Loucy (cell line): ENCODE data around the gene RAMACL.

ENCODE experiments used
- H2AFZ ChIP-seq: fragments of 200-600 bp; sonication (generic); 2 replicates; pipeline ENCODE4 v1.6.0; 2016; ENCODE audit warnings: antibody characterized with exemption, mild to moderate bottlenecking, low read length, moderate library complexity
- H3F3A ChIP-seq: fragments of 200-600 bp; 2 replicates; pipeline ENCODE4 v1.6.0; 2016; ENCODE audit warnings: antibody characterized with exemption, low read depth, mild to moderate bottlenecking
- H3K27me3 ChIP-seq: fragments of 200-600 bp; sonication (generic); 2 replicates; pipeline ENCODE4 v1.6.1; 2014; ENCODE audit warnings: low read length, mild to moderate bottlenecking; ENCODE audit not compliant: insufficient read depth, poor library complexity, severe bottlenecking
- H3K36me3 ChIP-seq: fragments of 200-600 bp; sonication (generic); 2 replicates; pipeline ENCODE4 v1.6.1; 2016; ENCODE audit warnings: low read length; ENCODE audit not compliant: insufficient read depth
- H3K4me1 ChIP-seq: fragments of 200-600 bp; sonication (generic); 2 replicates; pipeline ENCODE4 v1.5.1; 2014; ENCODE audit warnings: low read length, mild to moderate bottlenecking; ENCODE audit not compliant: insufficient read depth, poor library complexity, severe bottlenecking
- H3K4me2 ChIP-seq: fragments of 200-600 bp; sonication (generic); 2 replicates; pipeline ENCODE4 v1.6.0; 2014; ENCODE audit warnings: antibody characterized with exemption, low read length, low read depth, mild to moderate bottlenecking; ENCODE audit not compliant: poor library complexity, severe bottlenecking
- H3K4me3 ChIP-seq: fragments of 200-600 bp; sonication (generic); 2 replicates; pipeline ENCODE4 v1.5.1; 2014; ENCODE audit warnings: low read length, mild to moderate bottlenecking, mixed read lengths; ENCODE audit not compliant: poor library complexity, severe bottlenecking
- H3K79me2 ChIP-seq: fragments of 200-600 bp; sonication (generic); 2 replicates; pipeline ENCODE4 v1.6.1; 2014; ENCODE audit warnings: low read length; ENCODE audit not compliant: insufficient read depth
- H3K9ac ChIP-seq: fragments of 200-600 bp; sonication (generic); 2 replicates; pipeline ENCODE4 v1.6.0; 2014; ENCODE audit warnings: mild to moderate bottlenecking, low read depth, low read length, moderate library complexity; ENCODE audit not compliant: poor library complexity, severe bottlenecking
- H3K9me2 ChIP-seq: fragments of 200-600 bp; sonication (generic); replicated peaks from 2 replicates; pipeline ENCODE4 v1.6.1; 2016; ENCODE audit warnings: low read depth, low read length, mixed read lengths
- H3K9me3 ChIP-seq: fragments of 200-600 bp; sonication (generic); 2 replicates; pipeline ENCODE4 v1.6.1; 2014; ENCODE audit warnings: mild to moderate bottlenecking, antibody characterized with exemption, low read length, low read depth; ENCODE audit not compliant: insufficient read depth
- H4K20me1 ChIP-seq: fragments of 200-600 bp; sonication (generic); 2 replicates; pipeline ENCODE4 v1.6.0; 2014; ENCODE audit warnings: antibody characterized with exemption, low read length, mild to moderate bottlenecking; ENCODE audit not compliant: insufficient read depth, poor library complexity, severe bottlenecking
- EZH2phosphoT487 ChIP-seq: fragments of 200-600 bp; IDR thresholded peaks from 2 replicates; pipeline ENCODE4 v1.6.1; 2018; ENCODE audit warnings: antibody characterized with exemption, mild to moderate bottlenecking, moderate library complexity, borderline replicate concordance
- TF ChIP-seq, protein P1 (sequence below): fragments of 200-600 bp; sonication (generic); conservative IDR thresholded peaks from 2 replicates; pipeline ENCODE4 v1.5.1; 2014; ENCODE audit warnings: mild to moderate bottlenecking, antibody characterized with exemption, low read length

RAMACL gene

DNA sequence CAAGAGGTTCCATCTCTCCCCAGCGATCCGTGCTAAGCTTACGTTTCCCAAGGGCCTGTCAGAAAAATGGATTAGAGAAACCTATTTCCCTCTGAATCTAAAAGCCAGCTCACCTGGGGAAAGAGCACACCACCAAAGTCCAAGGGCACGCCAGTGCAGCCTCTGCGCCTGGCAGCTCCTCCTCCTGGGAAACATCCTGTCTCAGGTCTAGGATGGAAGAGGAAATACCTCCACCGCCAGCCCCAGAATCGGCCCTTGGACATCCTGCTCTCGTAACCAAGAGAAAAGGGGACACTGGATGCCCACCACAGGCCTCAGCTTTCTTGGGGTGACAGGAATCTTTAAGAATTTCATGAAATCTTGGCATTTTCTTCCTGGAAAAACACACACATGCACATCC is 18.7 kb downstream of the RAMACL start:
- H3K9ac ChIP-seq: no peak overlapping the region
- no peak overlapping the region for H3K4me2 ChIP-seq
- no peaks in the 10 kb centered on the region for H3F3A ChIP-seq
- H3K4me3 ChIP-seq: no peak overlapping the region
- H3K27me3 ChIP-seq: no peaks in the 10 kb centered on the region
- H3K79me2 ChIP-seq: no peaks in the 10 kb centered on the region
- no peaks in the 10 kb centered on the region for H3K9me2 ChIP-seq
- H4K20me1 ChIP-seq: no peaks in the 10 kb centered on the region
- no peaks in the 10 kb centered on the region for H3K4me1 ChIP-seq
- no peaks in the 10 kb centered on the region for H3K9me3 ChIP-seq
- H3K36me3 ChIP-seq: no peaks in the 10 kb centered on the region
- H2AFZ ChIP-seq: no peak overlapping the region
- no peak for TF ChIP-seq EZH2phosphoT487
- TF ChIP-seq, protein P1, sequence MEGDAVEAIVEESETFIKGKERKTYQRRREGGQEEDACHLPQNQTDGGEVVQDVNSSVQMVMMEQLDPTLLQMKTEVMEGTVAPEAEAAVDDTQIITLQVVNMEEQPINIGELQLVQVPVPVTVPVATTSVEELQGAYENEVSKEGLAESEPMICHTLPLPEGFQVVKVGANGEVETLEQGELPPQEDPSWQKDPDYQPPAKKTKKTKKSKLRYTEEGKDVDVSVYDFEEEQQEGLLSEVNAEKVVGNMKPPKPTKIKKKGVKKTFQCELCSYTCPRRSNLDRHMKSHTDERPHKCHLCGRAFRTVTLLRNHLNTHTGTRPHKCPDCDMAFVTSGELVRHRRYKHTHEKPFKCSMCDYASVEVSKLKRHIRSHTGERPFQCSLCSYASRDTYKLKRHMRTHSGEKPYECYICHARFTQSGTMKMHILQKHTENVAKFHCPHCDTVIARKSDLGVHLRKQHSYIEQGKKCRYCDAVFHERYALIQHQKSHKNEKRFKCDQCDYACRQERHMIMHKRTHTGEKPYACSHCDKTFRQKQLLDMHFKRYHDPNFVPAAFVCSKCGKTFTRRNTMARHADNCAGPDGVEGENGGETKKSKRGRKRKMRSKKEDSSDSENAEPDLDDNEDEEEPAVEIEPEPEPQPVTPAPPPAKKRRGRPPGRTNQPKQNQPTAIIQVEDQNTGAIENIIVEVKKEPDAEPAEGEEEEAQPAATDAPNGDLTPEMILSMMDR: no peak

GRCh38 chr6:166567107-166567506 is 19.4 kb downstream of the RAMACL start:
- H3K9ac ChIP-seq: no peak overlapping the region
- no peaks in the 10 kb centered on the region for H3K9me2 ChIP-seq
- no peak overlapping the region for H3K4me2 ChIP-seq
- no peak overlapping the region for H2AFZ ChIP-seq
- no peak overlapping the region for H3K4me3 ChIP-seq
- no peaks in the 10 kb centered on the region for H3K4me1 ChIP-seq
- no peaks in the 10 kb centered on the region for H4K20me1 ChIP-seq
- no peaks in the 10 kb centered on the region for H3K36me3 ChIP-seq
- no peaks in the 10 kb centered on the region for H3K9me3 ChIP-seq
- H3F3A ChIP-seq: no peaks in the 10 kb centered on the region
- H3K27me3 ChIP-seq: no peaks in the 10 kb centered on the region
- TF ChIP-seq, protein P1: no peak
- no peak for TF ChIP-seq EZH2phosphoT487
- H3K79me2 ChIP-seq: no peaks in the 10 kb centered on the region

DNA sequence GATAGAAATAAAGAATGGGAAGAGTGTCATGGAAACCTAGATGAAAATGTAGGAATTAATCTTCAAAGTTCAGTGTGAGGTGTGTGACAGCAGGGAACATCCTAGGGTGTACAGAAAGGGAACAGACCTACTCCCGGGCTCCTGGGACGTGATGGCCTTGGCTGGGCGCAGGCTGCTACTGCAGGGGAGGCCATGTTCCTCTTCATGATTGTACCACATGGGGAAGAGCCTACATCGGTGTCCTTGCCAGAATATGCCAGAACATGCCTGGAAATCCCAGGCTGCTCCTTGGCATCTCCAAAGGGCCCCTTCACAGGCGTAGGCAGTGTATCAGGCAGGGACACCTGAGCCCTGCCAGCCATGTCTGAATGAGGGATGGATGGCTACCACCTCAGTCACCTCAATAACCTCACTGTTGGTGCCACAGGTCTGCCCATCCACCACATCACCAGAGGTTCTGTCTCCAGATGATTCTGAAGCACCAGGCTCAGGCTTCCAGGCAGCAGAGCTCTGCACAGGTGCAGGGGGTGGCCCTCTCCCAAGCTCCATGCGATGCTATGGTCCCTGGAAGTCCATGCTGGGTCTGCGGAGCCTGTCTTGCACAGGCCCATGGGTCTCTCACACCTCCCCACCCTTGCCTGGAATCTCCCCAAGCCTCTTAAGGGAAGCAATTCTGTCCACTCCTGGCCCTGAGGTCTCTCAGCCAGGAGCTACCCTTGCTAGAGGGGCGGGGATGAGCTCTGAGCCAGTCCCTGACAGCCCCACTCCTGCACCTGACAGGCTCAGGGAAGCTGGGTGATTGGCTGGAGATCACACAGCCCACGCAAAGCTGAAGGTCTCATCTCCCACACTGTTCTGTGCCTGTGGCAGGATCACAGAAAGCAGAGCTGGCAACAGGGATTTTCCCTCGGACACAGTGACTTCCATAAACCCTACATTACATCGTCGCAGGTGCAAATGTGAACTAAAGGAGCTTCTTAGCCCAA is 20.2 kb downstream of the RAMACL start:
- Histone ChIP-seq H3K4me1 (no peaks in the 10 kb centered on the region), H3K27me3 (no peaks in the 10 kb centered on the region), H3K4me2 (no peak overlapping the region), H2AFZ (no peak overlapping the region), H3K9me2 (no peaks in the 10 kb centered on the region), H3K36me3 (no peaks in the 10 kb centered on the region), H3K79me2 (no peaks in the 10 kb centered on the region), H3K9ac (no peak overlapping the region), H3F3A (no peaks in the 10 kb centered on the region), H3K4me3 (no peak overlapping the region), H4K20me1 (no peaks in the 10 kb centered on the region), H3K9me3 (no peaks in the 10 kb centered on the region)
- TF ChIP-seq, protein P1: no peak
- no peak for TF ChIP-seq EZH2phosphoT487
